Esophagus muscularis mucosa (tissue), 3 donors: ENCODE data around the gene SLC25A47.

ENCODE experiments used
- POLR2A ChIP-seq: fragments of 450-650 bp; IDR thresholded peaks from one replicate; pipeline ENCODE4 v1.6.1; 2017; ENCODE audit warnings: antibody characterized with exemption, moderate library complexity, mild to moderate bottlenecking, low read depth
- TF ChIP-seq, protein P1 (sequence below), 3 experiments: fragments of 200-600 bp in 2 of 3; fragments of 450-650 bp in 1 of 3; sonication (generic) in 2 of 3; IDR thresholded peaks; one replicate each; pipeline ENCODE4 v1.5.1; 2017 to 2019; ENCODE audit warnings: antibody characterized with exemption in 3 of 3, mild to moderate bottlenecking in 2 of 3, moderate library complexity in 1 of 3

- TF ChIP-seq, protein P1, sequence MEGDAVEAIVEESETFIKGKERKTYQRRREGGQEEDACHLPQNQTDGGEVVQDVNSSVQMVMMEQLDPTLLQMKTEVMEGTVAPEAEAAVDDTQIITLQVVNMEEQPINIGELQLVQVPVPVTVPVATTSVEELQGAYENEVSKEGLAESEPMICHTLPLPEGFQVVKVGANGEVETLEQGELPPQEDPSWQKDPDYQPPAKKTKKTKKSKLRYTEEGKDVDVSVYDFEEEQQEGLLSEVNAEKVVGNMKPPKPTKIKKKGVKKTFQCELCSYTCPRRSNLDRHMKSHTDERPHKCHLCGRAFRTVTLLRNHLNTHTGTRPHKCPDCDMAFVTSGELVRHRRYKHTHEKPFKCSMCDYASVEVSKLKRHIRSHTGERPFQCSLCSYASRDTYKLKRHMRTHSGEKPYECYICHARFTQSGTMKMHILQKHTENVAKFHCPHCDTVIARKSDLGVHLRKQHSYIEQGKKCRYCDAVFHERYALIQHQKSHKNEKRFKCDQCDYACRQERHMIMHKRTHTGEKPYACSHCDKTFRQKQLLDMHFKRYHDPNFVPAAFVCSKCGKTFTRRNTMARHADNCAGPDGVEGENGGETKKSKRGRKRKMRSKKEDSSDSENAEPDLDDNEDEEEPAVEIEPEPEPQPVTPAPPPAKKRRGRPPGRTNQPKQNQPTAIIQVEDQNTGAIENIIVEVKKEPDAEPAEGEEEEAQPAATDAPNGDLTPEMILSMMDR (IDR thresholded peaks at IDR 0.05) = no peak
- no peak for TF ChIP-seq POLR2A
These were observed 37.2 kb upstream of the SLC25A47 start for GRCh38 chr14:100285913-100286400.
